ENCODE results near the gene COL1A1. TPM values are rescaled to one million over a fixed set of nuclear protein-coding genes. Genes with fewer than 3 reads are reported as not detected.

The COL1A1 gene
- total RNA-seq, 1 experiment from 2014 or later, result 20.7 TPM

DNA sequence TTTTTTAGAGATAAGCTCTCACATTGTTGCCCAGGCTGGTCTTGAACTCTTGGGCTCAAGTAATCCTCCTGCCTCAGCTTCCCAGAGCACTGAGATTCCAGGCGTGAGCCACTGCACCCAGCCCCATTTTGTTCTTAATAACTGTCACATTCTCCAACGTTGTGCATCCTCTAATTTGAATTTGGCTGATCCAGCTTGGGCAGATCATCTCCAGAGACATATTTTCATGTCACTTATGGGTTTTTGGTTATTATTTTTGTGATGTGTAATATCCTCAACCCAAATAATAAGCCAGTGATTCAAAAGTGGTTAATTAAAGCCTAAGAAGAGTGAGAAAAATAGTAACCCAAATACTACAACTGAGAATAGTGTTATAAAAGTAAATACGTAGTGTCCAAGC, 16.2 kb upstream of the COL1A1 start:
- TF ChIP-seq EZH2 (IDR thresholded peaks at IDR 0.05; ENCODE audit: low read depth), result no peak
- TF ChIP-seq, protein P1, sequence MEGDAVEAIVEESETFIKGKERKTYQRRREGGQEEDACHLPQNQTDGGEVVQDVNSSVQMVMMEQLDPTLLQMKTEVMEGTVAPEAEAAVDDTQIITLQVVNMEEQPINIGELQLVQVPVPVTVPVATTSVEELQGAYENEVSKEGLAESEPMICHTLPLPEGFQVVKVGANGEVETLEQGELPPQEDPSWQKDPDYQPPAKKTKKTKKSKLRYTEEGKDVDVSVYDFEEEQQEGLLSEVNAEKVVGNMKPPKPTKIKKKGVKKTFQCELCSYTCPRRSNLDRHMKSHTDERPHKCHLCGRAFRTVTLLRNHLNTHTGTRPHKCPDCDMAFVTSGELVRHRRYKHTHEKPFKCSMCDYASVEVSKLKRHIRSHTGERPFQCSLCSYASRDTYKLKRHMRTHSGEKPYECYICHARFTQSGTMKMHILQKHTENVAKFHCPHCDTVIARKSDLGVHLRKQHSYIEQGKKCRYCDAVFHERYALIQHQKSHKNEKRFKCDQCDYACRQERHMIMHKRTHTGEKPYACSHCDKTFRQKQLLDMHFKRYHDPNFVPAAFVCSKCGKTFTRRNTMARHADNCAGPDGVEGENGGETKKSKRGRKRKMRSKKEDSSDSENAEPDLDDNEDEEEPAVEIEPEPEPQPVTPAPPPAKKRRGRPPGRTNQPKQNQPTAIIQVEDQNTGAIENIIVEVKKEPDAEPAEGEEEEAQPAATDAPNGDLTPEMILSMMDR (conservative IDR thresholded peaks at IDR 0.05), result no peak
- intact Hi-C loops (cut with micrococcal nuclease; ENCODE audit: unreplicated experiment), result no loop called here
- Histone ChIP-seq H3K4me2 (no peak overlapping the region), H3K4me3 (no peak overlapping the region), H3K4me1 (replicated peaks; ENCODE audit: insufficient read depth) (peaks cover 39% of the 10 kb centered on the region), H3K36me3 (ENCODE audit: low read depth) (no peaks in the 10 kb centered on the region), H3K9me2 (ENCODE audit: insufficient read depth) (no peaks in the 10 kb centered on the region), H3K79me2 (ENCODE audit: low read depth) (no peaks in the 10 kb centered on the region), H3F3A (ENCODE audit: insufficient read depth, low read depth) (peaks cover 29% of the 10 kb centered on the region), H3K9me3 (ENCODE audit: insufficient read depth, low read depth) (no peaks in the 10 kb centered on the region), H3K27me3 (ENCODE audit: insufficient read depth, low read depth) (no peaks in the 10 kb centered on the region), H3K27ac (no peak overlapping the region), H2AFZ (no peak overlapping the region), H4K20me1 (ENCODE audit: insufficient read depth) (no peaks in the 10 kb centered on the region)
- CTCF ChIA-PET, result interaction anchor here (0.7 kb wide), 1 partner anchor 14 kb away, joined by 4 read pairs; no protein-coding TSS in a partner anchor
- POLR2A ChIA-PET (ENCODE audit: unreplicated experiment), result no interaction called here
- no TSS peak for BruUV-seq (replicated peaks)
- DNase-seq, result peak in 1 of 2 experiments; percentile 25

DNA sequence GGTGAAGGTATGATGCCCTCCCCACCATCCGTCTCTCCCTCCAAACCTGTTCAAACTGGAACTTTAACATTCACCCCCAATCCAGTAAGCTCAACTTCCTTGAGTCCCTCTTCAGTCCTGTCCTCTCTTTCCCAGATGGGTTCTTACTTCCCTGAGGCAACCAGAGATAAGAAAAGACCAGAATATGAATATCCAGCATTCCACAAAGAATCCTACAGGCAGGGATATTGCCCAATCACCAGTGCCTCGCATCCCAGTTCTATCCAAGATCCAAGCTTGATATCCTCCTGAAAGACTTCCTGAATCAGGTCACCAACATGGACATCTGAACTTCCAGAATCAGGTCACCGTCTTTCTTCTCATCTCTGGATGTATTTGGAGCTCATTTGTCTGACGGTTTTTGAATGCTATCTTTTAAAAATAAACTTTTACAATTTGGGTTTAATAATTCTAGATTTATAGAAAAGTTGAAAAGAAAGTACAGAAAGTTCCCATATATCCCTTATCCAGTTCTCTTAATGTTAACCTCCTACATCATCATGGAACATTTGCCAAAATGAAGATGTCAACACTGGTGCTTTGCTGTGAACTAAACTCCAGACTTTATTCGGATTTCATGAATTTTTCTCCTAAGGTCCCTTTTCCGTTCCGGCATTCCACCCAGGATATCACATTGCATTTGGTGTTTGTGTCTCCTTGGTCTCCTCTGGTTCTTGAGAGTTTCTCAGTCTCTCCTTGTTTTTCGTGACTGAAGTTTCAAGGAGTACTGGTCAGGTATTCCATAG, 13.7 kb upstream of the COL1A1 start:
- ChIA-PET POLR2A (ENCODE audit: unreplicated experiment) (interaction anchor here (0.7 kb wide), 1 partner anchor 181 kb away, joined by 3 read pairs; no protein-coding TSS in a partner anchor), CTCF (no interaction called here)
- TF ChIP-seq, protein P1 (conservative IDR thresholded peaks at IDR 0.05), result no peak
- no peak for TF ChIP-seq EZH2 (IDR thresholded peaks at IDR 0.05; ENCODE audit: low read depth)
- H4K20me1 ChIP-seq (ENCODE audit: insufficient read depth), result no peaks in the 10 kb centered on the region
- H3K4me3 ChIP-seq, result no peak overlapping the region
- no peak overlapping the region for H3K27ac ChIP-seq
- H3K9me2 ChIP-seq (ENCODE audit: insufficient read depth), result no peaks in the 10 kb centered on the region
- no TSS peak for BruUV-seq (replicated peaks)
- no peaks in the 10 kb centered on the region for H3K9me3 ChIP-seq (ENCODE audit: insufficient read depth, low read depth)
- peak in 1 of 2 experiments; percentile 25 for DNase-seq
- no peaks in the 10 kb centered on the region for H3K79me2 ChIP-seq (ENCODE audit: low read depth)
- H3K4me1 ChIP-seq (replicated peaks; ENCODE audit: insufficient read depth), result peaks cover 28% of the 10 kb centered on the region
- intact Hi-C loops (cut with micrococcal nuclease; ENCODE audit: unreplicated experiment), result no loop called here
- H3K4me2 ChIP-seq, result no peak overlapping the region
- 0 out of 2 replicates have a peak, but pooled peaks cover 6% of the 10 kb centered on the region for H3K27me3 ChIP-seq (ENCODE audit: insufficient read depth, low read depth)
- no peak overlapping the region for H2AFZ ChIP-seq
- no peaks in the 10 kb centered on the region for H3K36me3 ChIP-seq (ENCODE audit: low read depth)
- H3F3A ChIP-seq (ENCODE audit: insufficient read depth, low read depth), result peaks cover 26% of the 10 kb centered on the region

DNA sequence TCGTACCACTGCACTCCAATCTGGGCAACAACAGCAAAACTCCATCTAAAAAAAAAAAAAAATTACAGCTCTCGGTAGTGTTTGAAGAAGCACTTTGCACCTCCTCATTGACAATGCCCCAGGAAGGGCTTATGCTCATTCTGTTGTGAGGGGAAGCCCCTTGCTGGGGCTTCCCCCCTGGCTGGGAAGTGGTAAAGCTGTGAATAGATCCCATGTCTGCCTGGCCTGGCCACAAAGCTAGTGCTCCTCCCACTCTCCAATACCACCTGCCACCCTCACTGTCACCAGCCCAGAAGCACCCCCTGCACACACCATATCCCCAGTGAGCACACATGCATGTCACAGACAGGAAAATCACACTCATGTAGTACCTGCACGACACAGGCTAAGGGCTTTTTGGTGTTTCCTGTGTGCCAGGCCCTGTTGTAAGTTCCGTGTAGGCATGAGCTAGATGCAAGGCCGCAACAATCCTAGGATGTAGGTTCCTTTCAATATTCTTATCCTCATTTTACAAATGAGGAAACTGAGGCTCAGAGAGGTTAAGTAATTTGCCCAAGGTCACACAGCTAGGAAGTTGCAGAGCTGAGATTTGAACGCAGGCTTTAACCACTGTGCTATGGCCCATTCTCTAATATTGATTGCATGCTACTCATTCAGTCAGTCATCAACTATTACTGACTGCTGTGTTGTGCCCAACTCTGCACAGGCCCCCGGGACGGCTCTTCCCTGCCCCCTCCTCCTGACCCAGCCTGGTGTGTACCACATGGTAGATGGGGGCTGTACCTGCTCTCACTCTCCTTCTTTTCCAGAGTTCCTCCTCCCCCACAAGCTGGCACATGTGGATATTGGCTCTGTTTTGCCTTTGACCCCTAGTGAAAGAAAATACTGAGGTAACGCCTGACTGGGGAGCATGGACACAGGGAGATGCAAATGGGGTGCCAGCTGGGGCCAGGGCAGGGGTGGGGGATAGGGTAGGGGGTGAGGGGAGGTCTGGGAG, 11.9 kb upstream of the COL1A1 start:
- Histone ChIP-seq H3K4me1 (replicated peaks; ENCODE audit: insufficient read depth) (peaks cover 14% of the 10 kb centered on the region), H3K4me2 (no peak overlapping the region), H3K27ac (no peak overlapping the region), H3K4me3 (no peak overlapping the region), H3K79me2 (ENCODE audit: low read depth) (no peaks in the 10 kb centered on the region), H3K36me3 (ENCODE audit: low read depth) (no peaks in the 10 kb centered on the region), H3K9me2 (ENCODE audit: insufficient read depth) (no peaks in the 10 kb centered on the region), H3F3A (ENCODE audit: insufficient read depth, low read depth) (peaks cover 8% of the 10 kb centered on the region; the same call in 1 of the 2 replicates), H2AFZ (no peak overlapping the region), H3K9me3 (ENCODE audit: insufficient read depth, low read depth) (no peaks in the 10 kb centered on the region), H3K27me3 (ENCODE audit: insufficient read depth, low read depth) (0 out of 2 replicates have a peak, but pooled peaks cover 6% of the 10 kb centered on the region), H4K20me1 (ENCODE audit: insufficient read depth) (no peaks in the 10 kb centered on the region)
- no peak for DNase-seq
- BruUV-seq (replicated peaks), result no TSS peak
- intact Hi-C loops (cut with micrococcal nuclease; ENCODE audit: unreplicated experiment), result no loop called here
- TF ChIP-seq, protein P1 (conservative IDR thresholded peaks at IDR 0.05), result no peak
- no peak for TF ChIP-seq EZH2 (IDR thresholded peaks at IDR 0.05; ENCODE audit: low read depth)
- ChIA-PET CTCF (interaction anchor here (0.7 kb wide), 2 partner anchors 155 to 229 kb away, joined by 3 read pairs; no protein-coding TSS in a partner anchor), POLR2A (ENCODE audit: unreplicated experiment) (no interaction called here)
